ENCODE data around the gene ZSCAN10.

DNA sequence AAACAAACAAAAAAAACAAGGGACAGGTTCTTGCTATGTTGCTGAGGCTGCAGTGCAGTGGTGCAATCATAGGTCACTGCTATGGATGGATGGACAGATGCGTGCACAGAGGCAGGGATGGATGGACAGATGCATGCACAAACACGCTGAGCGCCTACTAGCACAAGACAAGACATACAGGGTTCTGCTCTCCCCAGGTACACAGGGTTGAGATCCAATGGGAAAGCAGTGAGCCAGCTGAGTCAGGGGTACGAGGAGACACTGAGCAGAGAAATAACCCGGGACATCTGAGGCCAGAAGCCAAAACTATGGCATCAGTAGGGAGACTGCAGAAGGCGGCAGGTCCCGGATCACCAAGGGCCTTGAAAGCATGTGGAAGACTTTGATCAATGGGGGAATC, 27.4 kb downstream of the ZSCAN10 start:
- TF ChIP-seq TAF1 (CRISPR knock-in tag; IDR thresholded peaks at IDR 0.05) = no peak
- peak in 1 of 2 experiments; percentile 25; a peak in 1 of 4 replicates for TF ChIP-seq POLR2A (IDR thresholded peaks at IDR 0.05; ENCODE audit: insufficient read depth in 1 of 2, low read depth in 2 of 2, low read length in 2 of 2)
- TF ChIP-seq BCLAF1 (IDR thresholded peaks at IDR 0.05) = no peak
- no peak for TF ChIP-seq FOXK2 (IDR thresholded peaks at IDR 0.05)
- TF ChIP-seq EZH2 (conservative IDR thresholded peaks at IDR 0.05; ENCODE audit: low read depth, low read length) = no peak
- TF ChIP-seq HMGA1 (CRISPR knock-in tag; conservative IDR thresholded peaks at IDR 0.05) = no peak
- no peak for TF ChIP-seq CBX1 (IDR thresholded peaks at IDR 0.05; ENCODE audit: low read depth)
- TF ChIP-seq ZNF563 (CRISPR knock-in tag; IDR thresholded peaks at IDR 0.05) = no peak
- no peak for TF ChIP-seq KAT8 (CRISPR knock-in tag; IDR thresholded peaks at IDR 0.05)
